Heart right ventricle (tissue), 16 donors: ENCODE measurements around the gene MEX3A. TPM values are rescaled to one million over a fixed set of nuclear protein-coding genes. Genes with fewer than 3 reads are reported as not detected.

Source experiments
- ATAC-seq, 8 donors: fragments of 200-7000 bp; cut with Tn5 transposase; one replicate each; pipeline ENCODE4 v1.9.1; 2020; ENCODE audit warnings: mild to moderate bottlenecking in 8 of 8, moderate library complexity in 8 of 8, moderate number of reproducible peaks in 1 of 8
- DNase-seq, 2 donors: peaks; one replicate each; pipeline ENCODE4 v3.0.0-alpha.2; 2020
- H3K27ac ChIP-seq, 10 donors: fragments of 200-600 bp; sonication (generic) in 2 of 10; one replicate each; pipeline versions ENCODE4 v1.5.0 to v1.8.0; 2020 to 2022; ENCODE audit warnings: mild to moderate bottlenecking in 3 of 10
- H3K27me3 ChIP-seq, 7 donors: fragments of 200-600 bp; one replicate each; pipeline ENCODE4 v1.8.0; 2021 to 2022; ENCODE audit warnings: mild to moderate bottlenecking in 2 of 7
- H3K36me3 ChIP-seq, 9 donors: fragments of 200-600 bp; sonication (generic) in 1 of 9; one replicate each; pipeline versions ENCODE4 v1.5.0 to v1.8.0; 2020 to 2022; ENCODE audit warnings: mild to moderate bottlenecking in 2 of 9
- H3K4me1 ChIP-seq, 9 donors: fragments of 200-600 bp; sonication (generic) in 1 of 9; one replicate each; pipeline versions ENCODE4 v1.5.0 to v1.8.0; 2020 to 2022; ENCODE audit warnings: mild to moderate bottlenecking in 4 of 9
- H3K4me3 ChIP-seq, 10 donors: fragments of 200-600 bp; sonication (generic) in 2 of 10; one replicate each; pipeline versions ENCODE4 v1.5.0 to v1.8.0; 2020 to 2022; ENCODE audit warnings: mild to moderate bottlenecking in 7 of 10, moderate library complexity in 2 of 10
- H3K9me3 ChIP-seq, 11 donors: fragments of 200-600 bp in 10 of 11; sonication (generic) in 2 of 11; one replicate each; pipeline versions ENCODE4 v1.5.0 to v1.8.0; 2013 to 2022; ENCODE audit warnings: mild to moderate bottlenecking in 2 of 11, control low read depth in 1 of 11, moderate library complexity in 1 of 11
- CTCF ChIP-seq, 9 donors: fragments of 200-600 bp; sonication (generic) in 2 of 9; IDR thresholded peaks; one replicate each; pipeline versions ENCODE4 v1.5.0 to v1.8.0; 2021 to 2022; ENCODE audit warnings: antibody characterized with exemption in 9 of 9, mild to moderate bottlenecking in 5 of 9, moderate library complexity in 1 of 9
- WGBS, 2 donors: extraction: QIAGEN DNeasy Blood & Tissue Kit; methylation state at CpG; one replicate each; pipeline ENCODE4 v1.1.7; 2013; ENCODE audit warnings: inconsistent platforms in 1 of 2; 5-methylcytosine and 5-hydroxymethylcytosine counted together
- intact Hi-C, 10 donors: fragments of 100-400 bp; cut with DNase I; formaldehyde crosslinking; loops; one replicate each; pipeline versions ENCODE4 v1.11.1 to v1.14.2; 2022
- polyA plus RNA-seq, 2 donors: library from polyadenylated mRNA; stranded (reverse); fragments of 200-250 nt; gene quantifications; one replicate each; pipeline ENCODE4 v1.2.3, GENCODE V29; 2013
- total RNA-seq, 10 donors: library from RNA; stranded (reverse); fragmentation: NEBNext Ultra II Directional in 3 of 10; extraction: Animal tissue kit (Norgen Biotek cat#: 25700) in 3 of 10; gene quantifications; one replicate each; pipeline versions ENCODE4 v1.2.1 to v1.2.4, GENCODE V29; 2021 to 2023
- donor health status: Arrhythmogenic right ventricular cardiomyopathy.
- donor health status: ischemic (EF 13 %, LVEDD 7.1; RV severe dilation, severe dysfunction).
- donor health status: healthy with polysubstance abuse.
- donor health status: DM: no; HTN: yes; CAD: no.
- donor health status: DM: no; HTN: no; CAD: no.
- donor health status: ischemic (EF 25% LVEDD 6.9; RV normal size, moderate dysfunction).
- donor health status: ischemic (EF 25% LVEDD 5.7; RV mildly dilated, moderate dysfunction).
- donor health status: healthy.
- donor health status: DM: yes; HTN: yes; CAD: no.
- donor health status: Ischemic cardiomyopathy.
- donor health status: ischemic (EF 35%, LVEDD 5.7; RV mildly dilated, moderate dysfunction).
- donor health status: nonischemic (EF 11% LVEDD 7.7; RV severe dilation, severe dysfunction).
- donor health status: DM: yes; HTN: yes; CAD: no.
- donor health status: PGD.
- donor health status: ischemic (EF 29% LVEDD 5.4; RV normal size, mild dysfunction).
- donor health status: nonischemic (EF 23%, LVEDD 6.1; RV moderate dilation, normal function).

MEX3A gene
- total and polyA plus RNA-seq, 12 donors = 0.09 to 0.31 (median 0.19) TPM

- no peaks in the 10 kb centered on the region for H3K4me1 ChIP-seq
- no peak for DNase-seq
- H3K9me3 ChIP-seq = no peaks in the 10 kb centered on the region
- no peak overlapping the region for H3K4me3 ChIP-seq
- ATAC-seq = no peak
- no peak for TF ChIP-seq CTCF (IDR thresholded peaks at IDR 0.05)
- H3K27ac ChIP-seq = no peak overlapping the region
- WGBS, 2 donors = 92 to 95% methylated on average over 3 of the region's 3 CpGs
- intact Hi-C loops = loop anchor here in 1 of 10 donors (10.0 kb wide), 1 partner anchor 57 kb away; no protein-coding TSS in a partner anchor
- H3K36me3 ChIP-seq = peaks cover 0 to 16% (median 0%) of the 10 kb centered on the region in 9 donors
- no peaks in the 10 kb centered on the region for H3K27me3 ChIP-seq
These were observed 20.1 kb downstream of the MEX3A start for GRCh38 chr1:156062189-156062588.

GRCh38 chr1:156060937-156061636 lies 21.2 kb downstream of the MEX3A start, which contains the start of gene RAB25:
RAB25 (plus strand) TSS chr1:156061160; CDS start chr1:156061401, 241 bp downstream.
- WGBS, 2 donors = 55 to 59% methylated on average over 11 of the region's 11 CpGs
- ATAC-seq (no peak), DNase-seq (no peak)
- no peaks in the 10 kb centered on the region for H3K27me3 ChIP-seq
- H3K9me3 ChIP-seq = no peaks in the 10 kb centered on the region
- no peak for TF ChIP-seq CTCF (IDR thresholded peaks at IDR 0.05)
- intact Hi-C loops = loop anchor here in 1 of 10 donors (10.0 kb wide), 1 partner anchor 56 kb away; no protein-coding TSS in a partner anchor
- H3K4me3 ChIP-seq = no peak within 1 kb of the TSS
- peaks cover 0 to 26% (median 0%) of the 10 kb centered on the region in 9 donors for H3K36me3 ChIP-seq
- peaks cover 0 to 7% (median 2%) of the 10 kb centered on the region in 9 donors for H3K4me1 ChIP-seq
- no peak within 1 kb of the TSS for H3K27ac ChIP-seq

- Histone ChIP-seq H3K9me3 (no peaks in the 10 kb centered on the region), H3K27me3 (no peaks in the 10 kb centered on the region), H3K4me3 (peak overlapping the region in 1 of 10 donors; percentile 86), H3K36me3 (peaks cover 0 to 26% (median 0%) of the 10 kb centered on the region in 9 donors), H3K4me1 (peaks cover 5 to 34% (median 23%) of the 10 kb centered on the region in 9 donors), H3K27ac (no peak overlapping the region)
- ATAC-seq = no peak
- no peak for DNase-seq
- intact Hi-C loops = loop anchor here in 3 of 10 donors (5.0 to 10.0 kb wide), 2 partner anchors 34 to 122 kb away; partner anchors contain the start of genes SSR2 (in 2 of the 3) and KHDC4 (in 1 of the 3)
- 96 to 100% methylated on average over 1 of the region's 1 CpG for WGBS, 2 donors
- no peak for TF ChIP-seq CTCF (IDR thresholded peaks at IDR 0.05)
These were observed 25.9 kb downstream of the MEX3A start for GRCh38 chr1:156056326-156056849.

- H3K9me3 ChIP-seq = no peaks in the 10 kb centered on the region
- TF ChIP-seq CTCF (IDR thresholded peaks at IDR 0.05) = no peak
- no peaks in the 10 kb centered on the region for H3K27me3 ChIP-seq
- 21 to 23% methylated on average over 17 of the region's 17 CpGs for WGBS, 2 donors
- DNase-seq (no peak), ATAC-seq (no peak)
- H3K4me3 ChIP-seq = peak overlapping the region; percentile 66 to 86 (median 79)
- intact Hi-C loops = loop anchor here in 3 of 10 donors (5.0 to 10.0 kb wide), 2 partner anchors 33 to 121 kb away; partner anchors contain the start of genes SSR2 (in 2 of the 3) and KHDC4 (in 1 of the 3)
- peaks cover 5 to 43% (median 31%) of the 10 kb centered on the region in 9 donors for H3K4me1 ChIP-seq
- H3K36me3 ChIP-seq = peaks cover 0 to 28% (median 0%) of the 10 kb centered on the region in 9 donors
- H3K27ac ChIP-seq = peak overlapping the region; percentile 16 to 99 (median 96)
These were observed 26.8 kb downstream of the MEX3A start for GRCh38 chr1:156055281-156056048.
